Liver (tissue), 3 donors: Measurements from ENCODE around the gene FBN2.

Source experiments
- CTCF ChIP-seq: fragments of 150-350 bp; IDR thresholded peaks from 2 replicates; pipeline ENCODE4 v1.5.1; 2017; ENCODE audit warnings: improper control_type of control experiment, low read depth, low read length; ENCODE audit not compliant: missing input control
- EGR1 ChIP-seq, 2 donors: IDR thresholded peaks; 2 replicates each; pipeline ENCODE4 v1.6.1; 2016 to 2018; ENCODE audit warnings: antibody characterized with exemption in 2 of 2, low read depth in 2 of 2
- GABPA ChIP-seq, 2 donors: IDR thresholded peaks in 1 of 2; conservative IDR thresholded peaks in 1 of 2; 2 replicates each; pipeline ENCODE4 v1.6.1; 2016; ENCODE audit warnings: antibody characterized with exemption in 2 of 2, mild to moderate bottlenecking in 1 of 2, moderate library complexity in 1 of 2
- HNF4G ChIP-seq: IDR thresholded peaks from 2 replicates; pipeline ENCODE4 v1.6.1; 2016; ENCODE audit warnings: antibody characterized with exemption
- JUND ChIP-seq, 2 donors: IDR thresholded peaks; 2 replicates each; pipeline ENCODE4 v1.6.1; 2016; ENCODE audit warnings: antibody characterized with exemption in 2 of 2
- MAX ChIP-seq: IDR thresholded peaks from 2 replicates; pipeline ENCODE4 v1.6.1; 2016; ENCODE audit warnings: antibody characterized with exemption
- RAD21 ChIP-seq, 2 donors: IDR thresholded peaks; 2 replicates each; pipeline ENCODE4 v1.6.1; 2016; ENCODE audit warnings: antibody characterized with exemption in 2 of 2, mild to moderate bottlenecking in 2 of 2
- RXRA ChIP-seq, 2 donors: IDR thresholded peaks; 2 replicates each; pipeline ENCODE4 v1.6.1; 2017 to 2018; ENCODE audit warnings: antibody characterized with exemption in 2 of 2, mild to moderate bottlenecking in 1 of 2
- SP1 ChIP-seq: IDR thresholded peaks from 2 replicates; pipeline ENCODE4 v1.6.1; 2018; ENCODE audit warnings: antibody characterized with exemption, mild to moderate bottlenecking
- YY1 ChIP-seq: IDR thresholded peaks from 2 replicates; pipeline ENCODE4 v1.6.1; 2016; ENCODE audit warnings: antibody characterized with exemption, mild to moderate bottlenecking
- ZBTB33 ChIP-seq: IDR thresholded peaks from 2 replicates; pipeline ENCODE4 v1.6.1; 2016; ENCODE audit warnings: antibody characterized with exemption
- donor health status: healthy.
- donor health status: healthy.

GRCh38 chr5:128399111-128399510, 138.9 kb downstream of the FBN2 start:
- no peak for TF ChIP-seq CTCF
- TF ChIP-seq ZBTB33: no peak
- TF ChIP-seq YY1: no peak
- TF ChIP-seq MAX: no peak
- no peak for TF ChIP-seq RXRA (IDR thresholded peaks at IDR 0.05)
- TF ChIP-seq SP1: no peak
- TF ChIP-seq HNF4G: no peak
- TF ChIP-seq RAD21 (IDR thresholded peaks at IDR 0.05): no peak
- TF ChIP-seq EGR1 (IDR thresholded peaks at IDR 0.05; ENCODE audit: low read depth in 2 of 2): no peak
- no peak for TF ChIP-seq JUND (IDR thresholded peaks at IDR 0.05)
- TF ChIP-seq GABPA (IDR thresholded peaks at IDR 0.05 in 1 of 2, conservative IDR thresholded peaks at IDR 0.05 in 1 of 2): no peak
